ENCODE data around the gene TNNI2.

Gene TNNI2

DNA sequence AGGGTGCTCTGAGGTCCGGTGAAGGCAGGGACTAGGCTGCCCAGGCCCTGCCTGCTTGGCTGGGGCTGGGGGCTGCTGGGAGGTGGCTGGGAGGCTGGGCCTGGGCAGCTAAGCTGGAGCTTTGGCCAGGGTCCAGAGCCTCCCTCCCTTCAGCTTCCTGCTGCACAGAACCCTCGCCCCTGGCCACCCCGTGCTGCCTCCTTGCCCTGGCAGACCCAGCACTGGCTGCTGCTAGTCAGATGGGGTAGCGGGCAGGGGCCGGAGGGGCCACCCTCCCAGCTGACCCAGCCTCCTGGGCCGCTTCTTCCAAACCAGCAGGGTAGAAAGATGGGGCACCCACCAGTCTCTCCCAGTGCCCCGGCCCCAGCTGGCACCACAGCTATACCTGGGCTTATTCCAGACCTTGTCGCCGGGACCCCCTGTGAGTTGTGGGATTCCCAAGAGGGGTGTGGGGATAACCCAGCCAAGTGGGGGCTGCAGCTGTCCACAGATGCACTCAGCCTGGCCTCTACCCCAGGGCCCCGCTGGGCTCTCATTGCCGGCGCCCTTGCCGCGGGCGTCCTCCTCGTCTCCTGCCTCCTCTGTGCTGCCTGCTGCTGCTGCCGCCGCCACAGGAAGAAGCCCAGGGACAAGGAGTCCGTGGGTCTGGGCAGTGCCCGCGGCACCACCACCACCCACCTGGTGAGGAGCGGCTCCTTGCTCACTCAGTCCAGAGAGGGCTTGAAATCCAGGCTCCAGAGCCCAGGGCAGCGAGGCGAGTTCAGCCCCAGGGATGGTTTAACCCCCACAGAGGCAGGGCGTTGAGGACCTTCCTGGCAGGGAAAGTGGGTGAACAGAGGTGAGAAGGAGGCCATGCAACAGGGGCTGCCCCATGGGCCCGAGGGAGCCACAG is 3.8 kb upstream of the TNNI2 start, which contains the start of gene SYT8:
Gene SYT8, plus strand, starts transcription at position 212 of the 892 bp plus-strand sequence. Its CDS starts 116 bp downstream, at position 328.
- no peak for DNase-seq

DNA sequence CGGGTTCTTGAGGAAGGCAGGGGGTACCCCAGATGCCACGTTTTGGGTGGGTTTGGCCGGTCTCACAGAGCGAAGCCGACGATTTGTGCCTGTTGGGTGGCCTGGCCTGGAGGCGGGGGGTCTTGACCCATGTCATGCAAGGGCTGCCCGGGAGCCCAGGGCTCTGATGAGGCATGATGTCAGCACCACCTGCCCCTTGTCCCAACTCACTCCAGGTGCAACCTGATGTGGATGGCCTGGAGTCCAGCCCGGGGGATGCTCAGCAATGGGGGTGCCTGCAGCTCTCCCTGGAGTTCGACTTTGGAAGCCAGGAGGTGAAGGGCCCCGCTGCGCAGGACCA is 3.1 kb upstream of the TNNI2 start:
- DNase-seq = no peak

DNA sequence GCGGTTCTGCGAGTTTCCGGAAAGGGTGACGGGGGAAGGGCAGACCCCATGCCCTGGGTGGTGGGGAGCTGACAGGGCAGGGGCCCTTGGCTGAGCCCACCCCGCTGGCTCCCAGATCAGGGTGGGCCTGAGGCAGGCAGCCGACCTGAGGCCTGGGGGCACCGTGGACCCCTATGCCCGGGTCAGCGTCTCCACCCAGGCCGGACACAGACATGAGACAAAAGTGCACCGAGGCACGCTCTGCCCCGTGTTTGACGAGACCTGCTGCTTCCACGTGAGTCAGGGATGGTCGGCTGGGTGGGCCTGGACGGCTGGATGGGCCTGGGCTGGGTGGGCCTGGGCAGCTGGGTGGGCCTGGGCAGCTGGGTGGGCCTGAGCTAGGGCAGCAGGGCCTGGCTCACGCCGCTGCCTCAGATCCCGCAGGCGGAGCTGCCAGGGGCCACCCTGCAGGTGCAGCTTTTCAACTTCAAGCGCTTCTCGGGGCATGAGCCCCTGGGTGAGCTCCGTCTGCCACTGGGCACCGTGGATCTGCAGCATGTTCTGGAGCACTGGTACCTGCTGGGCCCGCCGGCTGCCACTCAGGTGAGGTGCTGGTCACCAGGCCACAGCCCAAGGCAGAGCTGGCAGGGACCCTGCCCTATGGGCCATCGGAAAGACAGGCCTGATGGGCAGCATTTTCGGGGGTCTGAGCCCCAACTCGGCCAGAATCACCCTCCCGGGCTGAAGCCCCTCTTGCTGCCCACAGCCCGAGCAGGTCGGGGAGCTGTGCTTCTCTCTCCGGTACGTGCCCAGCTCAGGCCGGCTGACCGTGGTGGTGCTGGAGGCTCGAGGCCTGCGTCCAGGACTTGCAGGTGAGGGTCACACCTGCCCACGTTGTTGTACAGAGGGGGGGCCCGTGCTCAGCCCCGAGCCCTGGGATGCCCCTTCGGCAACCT is 2.5 kb upstream of the TNNI2 start:
- DNase-seq = no peak

DNA sequence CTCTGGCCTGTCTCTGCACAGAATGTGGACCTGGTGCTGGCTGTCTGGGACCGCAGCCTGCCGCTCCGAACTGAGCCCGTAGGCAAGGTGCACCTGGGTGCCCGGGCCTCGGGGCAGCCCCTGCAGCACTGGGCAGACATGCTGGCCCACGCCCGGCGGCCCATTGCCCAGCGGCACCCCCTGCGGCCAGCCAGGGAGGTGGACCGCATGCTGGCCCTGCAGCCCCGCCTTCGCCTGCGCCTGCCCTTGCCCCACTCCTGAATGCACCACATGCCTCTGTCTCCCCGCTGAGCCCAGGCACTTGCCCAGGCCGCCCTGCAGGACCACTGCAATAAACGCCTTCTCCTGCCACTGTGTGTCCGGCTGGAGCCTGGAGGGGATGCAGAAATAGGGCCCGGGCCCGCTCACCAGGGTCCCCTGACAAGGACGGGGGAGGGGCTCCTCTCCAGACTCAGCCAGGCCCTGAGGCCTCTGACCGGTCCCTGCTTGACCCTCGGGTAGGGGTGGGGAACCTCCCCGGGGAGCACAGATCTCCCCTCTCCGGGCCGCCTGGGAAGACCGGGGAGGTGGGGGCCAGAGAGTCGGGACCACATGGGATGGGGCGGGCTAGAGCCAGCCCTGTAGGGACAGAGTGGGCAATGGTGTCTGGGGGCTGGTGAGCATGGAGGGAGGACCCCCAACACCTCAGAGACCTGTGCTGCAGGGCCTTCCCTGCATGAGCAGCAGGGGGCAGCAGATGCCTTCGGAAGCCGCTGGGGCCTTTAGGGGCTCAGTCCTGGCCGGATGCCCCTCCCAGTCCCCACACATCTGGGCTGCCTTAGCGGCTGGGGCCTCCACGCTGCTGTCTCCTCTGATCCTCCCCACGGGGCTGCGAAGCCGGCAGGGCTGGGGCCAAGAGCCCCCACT is 1.4 kb upstream of the TNNI2 start:
- no peak for DNase-seq

DNA sequence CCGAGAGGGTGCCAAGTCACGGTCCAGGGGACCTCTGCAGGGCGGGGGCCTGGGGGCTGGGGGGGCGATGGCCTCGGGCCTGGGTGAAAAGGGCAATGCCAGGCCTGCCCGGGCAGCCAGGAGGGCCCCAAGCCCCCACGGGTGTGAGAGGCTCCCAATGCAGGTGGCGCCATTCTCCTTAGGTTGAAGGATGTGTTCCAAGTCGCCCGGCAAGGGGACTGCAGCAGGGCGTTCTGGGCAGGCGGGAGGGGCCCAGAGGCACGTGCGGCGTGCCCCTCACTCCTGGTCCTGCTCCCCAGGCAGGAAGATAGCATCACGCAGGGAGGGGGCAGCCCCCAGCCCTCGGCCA is 730 bp upstream of the TNNI2 start:
- no peak for DNase-seq

DNA sequence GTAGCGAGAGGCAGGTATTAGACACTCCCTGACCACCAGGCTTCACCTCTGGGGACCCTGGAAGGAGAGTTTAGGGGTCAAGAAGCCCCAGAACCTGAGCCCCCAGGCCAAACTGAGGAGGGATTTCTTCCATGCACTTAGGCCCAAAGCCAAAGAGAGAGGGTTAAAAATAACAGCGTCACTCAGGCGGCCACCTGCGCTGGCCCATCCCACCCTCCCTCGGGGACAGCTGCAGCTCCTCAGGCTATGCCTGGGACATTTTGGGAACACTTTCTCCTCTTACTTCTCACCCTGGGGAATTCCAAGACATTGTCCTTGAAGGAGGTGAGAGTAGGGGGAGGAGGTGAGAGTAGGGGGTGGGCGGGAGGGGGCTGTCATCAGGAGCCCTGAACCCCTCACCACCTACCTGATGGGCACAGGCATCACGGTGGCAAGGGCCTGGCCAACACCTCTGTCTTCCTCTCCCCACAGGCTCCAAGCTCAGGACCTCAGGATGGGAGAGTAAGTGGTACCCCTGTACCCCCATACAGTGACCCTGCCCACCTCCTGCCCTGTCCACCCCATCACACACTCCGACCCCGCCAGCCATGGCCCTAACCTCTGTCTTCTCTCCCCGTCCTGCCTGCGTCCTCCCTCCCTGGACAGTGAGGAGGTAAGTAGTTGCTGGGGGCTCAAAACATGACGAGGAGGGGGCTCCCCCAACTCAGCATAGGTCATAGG is 583 bp downstream of the TNNI2 start:
- DNase-seq = no peak

DNA sequence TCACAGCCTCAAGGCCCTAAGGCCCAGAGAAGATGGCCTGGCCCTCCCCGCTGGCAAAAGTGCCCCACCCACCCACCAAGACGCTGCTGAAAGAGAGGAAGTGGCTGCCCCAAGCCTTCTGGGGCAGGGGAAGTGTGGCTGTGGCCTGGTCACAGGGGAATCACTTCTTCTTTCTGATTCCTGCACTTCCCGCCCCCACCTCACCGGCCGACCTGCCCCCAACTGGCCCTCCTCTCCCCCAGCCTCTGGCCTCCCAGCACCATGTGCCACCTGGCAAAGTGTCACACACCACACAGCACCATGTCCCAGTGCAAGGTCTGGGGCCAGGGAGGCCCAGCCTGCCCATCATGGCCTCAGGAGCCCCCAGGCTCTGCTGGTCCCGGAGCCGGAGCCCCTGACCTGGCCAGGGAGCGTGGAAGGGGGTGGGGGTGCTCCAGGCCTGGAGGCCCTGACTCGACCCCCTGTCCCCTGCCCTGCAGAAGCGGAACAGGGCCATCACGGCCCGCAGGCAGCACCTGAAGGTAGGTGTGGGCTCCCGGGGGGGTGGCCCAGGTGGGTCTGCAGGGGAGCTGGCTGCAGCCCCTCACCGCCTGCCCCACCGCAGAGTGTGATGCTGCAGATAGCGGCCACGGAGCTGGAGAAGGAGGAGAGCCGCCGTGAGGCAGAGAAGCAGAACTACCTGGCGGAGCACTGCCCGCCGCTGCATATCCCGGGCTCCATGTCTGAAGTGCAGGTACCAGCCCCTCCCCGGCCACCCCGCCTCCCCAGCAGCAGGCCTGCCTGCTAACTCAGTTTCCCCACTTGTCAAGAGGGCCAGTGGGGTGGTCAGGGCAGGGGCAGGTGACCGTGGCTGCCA is 1.4 kb downstream of the TNNI2 start:
- no peak for DNase-seq

DNA sequence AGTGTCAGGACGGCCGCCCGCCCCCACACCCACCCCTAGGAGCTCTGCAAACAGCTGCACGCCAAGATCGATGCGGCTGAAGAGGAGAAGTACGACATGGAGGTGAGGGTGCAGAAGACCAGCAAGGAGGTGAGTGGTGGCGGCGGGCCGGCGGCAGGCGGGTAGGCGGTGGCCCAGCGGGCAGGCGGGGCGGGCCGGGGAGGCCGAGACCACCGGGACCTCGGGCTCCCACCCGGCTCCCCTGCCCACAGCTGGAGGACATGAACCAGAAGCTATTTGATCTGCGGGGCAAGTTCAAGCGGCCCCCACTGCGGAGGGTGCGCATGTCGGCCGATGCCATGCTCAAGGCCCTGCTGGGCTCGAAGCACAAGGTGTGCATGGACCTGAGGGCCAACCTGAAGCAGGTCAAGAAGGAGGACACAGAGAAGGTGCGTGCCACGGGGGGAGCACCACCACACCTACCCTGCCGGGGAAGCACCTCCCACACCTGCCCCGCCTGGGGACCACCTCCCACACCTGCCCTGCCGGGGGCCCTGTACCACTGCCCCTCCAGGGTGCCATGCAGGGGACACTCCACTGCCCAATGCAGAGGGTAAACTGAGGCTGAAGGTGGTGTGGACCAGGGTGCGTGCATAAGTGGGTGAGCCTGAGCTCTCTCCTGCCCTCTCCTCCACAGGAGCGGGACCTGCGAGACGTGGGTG is 2.1 kb downstream of the TNNI2 start:
- no peak for DNase-seq

DNA sequence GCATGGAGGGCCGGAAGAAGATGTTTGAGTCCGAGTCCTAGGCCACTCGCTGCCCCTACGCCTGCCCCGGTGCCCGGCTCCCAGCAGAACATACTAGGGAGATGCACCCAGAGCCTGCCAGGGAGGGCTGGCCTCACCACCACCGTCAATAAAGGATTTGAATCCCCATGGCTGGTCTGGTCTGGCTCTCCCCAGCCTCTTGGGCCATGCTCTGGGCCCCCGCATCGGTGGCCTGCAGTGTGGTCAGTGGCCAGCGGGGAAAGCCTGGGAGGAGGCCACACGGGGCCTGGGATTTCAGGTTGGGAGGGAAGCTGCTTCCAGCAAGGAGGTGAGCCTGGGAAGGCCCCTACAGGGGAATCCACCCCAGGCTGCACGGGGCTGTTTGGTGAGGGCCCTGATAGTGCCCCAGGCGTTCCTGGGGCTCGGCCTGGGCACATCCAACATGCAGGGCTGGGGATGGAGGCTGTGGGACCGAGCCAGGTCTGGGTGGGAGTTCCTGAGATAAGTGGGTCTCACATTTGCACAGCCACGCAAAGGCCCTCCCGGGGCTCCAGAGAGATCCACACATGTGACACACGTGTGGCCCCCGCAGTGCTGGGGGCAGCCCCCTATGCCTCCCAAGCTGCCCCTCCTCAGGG is 2.8 kb downstream of the TNNI2 start:
- no peak for DNase-seq

DNA sequence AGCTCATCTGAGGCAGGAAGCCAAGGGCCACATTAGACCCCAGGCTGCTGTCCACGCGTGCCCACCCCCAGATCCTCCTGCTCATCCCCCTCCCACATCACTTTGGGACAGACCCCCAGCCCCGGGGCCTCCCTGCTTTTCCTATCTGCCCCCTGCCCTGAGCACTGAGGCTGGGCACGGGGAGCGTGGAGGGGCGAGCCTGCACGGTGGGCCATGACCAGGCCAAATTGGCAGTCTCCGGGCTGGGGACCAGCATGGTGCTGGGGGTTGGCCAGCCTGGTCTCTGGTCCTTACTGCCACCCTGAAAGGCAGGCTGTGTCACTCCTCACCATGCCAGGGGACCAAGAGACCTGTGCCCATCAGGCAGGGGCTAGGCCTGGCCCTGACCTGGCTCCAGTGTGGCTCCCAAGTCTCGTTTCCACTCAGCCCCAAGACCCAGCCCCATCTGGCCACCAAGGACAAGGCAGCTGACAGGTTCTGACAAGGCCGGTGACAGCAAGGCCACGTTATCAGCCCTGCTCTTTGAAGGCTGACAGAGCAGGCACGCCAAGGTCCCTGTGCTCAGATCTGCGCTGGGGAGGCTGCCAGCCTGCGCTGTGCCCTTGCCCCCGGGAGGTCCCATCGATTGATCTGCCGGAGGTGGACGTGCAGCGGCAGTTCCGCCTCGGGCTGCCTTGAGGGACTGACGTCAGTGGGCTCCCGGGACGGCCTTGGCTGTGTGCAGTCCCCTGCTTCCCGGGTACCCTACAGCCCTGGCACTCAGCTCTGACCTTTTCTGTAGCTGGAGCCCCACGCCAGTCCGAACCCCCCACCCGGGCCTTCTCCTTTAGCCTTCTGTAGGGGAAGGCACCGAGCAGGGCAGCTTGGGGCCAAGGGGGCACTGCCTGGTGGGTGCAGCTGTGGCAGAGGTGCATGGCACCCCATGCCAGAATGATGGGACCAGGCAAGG is 3.6 kb downstream of the TNNI2 start:
- no peak for DNase-seq

DNA sequence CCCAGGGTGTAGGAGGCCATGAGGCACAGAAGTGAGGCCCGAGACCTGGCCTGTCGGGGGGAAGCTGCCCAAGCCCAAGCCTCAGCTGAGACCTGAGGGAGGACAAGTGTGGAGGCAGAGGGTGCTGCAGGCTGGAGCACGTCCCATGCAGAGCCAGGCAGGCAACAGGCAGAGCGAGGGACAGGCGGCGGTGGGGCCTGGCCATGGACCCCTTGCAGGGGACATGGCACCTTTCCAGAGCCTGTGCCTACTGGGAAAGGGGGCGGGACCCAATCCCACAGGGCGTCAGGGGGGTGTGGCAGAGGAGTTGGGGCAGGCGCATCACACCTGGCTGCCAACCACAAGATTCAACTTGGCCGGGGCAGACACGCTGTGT is 4.3 kb downstream of the TNNI2 start:
- DNase-seq = no peak

DNA sequence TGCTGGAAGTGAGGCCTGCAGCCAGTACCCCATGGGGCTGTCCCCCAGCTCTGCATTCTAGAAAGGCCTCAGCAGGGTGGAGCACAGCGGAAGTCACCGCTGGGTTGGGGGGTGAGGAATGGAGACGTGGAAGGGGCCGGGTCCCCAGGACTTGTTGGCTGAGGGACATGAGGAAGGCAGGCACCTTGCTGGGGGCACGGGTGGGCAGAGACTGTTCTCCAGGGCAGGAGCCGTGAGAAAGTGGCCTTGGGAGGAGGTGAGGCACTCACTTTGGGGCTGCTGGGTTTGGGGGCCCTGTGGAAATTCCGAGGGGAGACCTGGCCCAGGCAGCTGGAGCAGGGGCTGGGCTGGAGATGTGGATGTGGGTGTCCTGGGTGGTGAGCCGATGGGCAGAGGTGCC is 5.0 kb downstream of the TNNI2 start:
- DNase-seq = no peak

DNA sequence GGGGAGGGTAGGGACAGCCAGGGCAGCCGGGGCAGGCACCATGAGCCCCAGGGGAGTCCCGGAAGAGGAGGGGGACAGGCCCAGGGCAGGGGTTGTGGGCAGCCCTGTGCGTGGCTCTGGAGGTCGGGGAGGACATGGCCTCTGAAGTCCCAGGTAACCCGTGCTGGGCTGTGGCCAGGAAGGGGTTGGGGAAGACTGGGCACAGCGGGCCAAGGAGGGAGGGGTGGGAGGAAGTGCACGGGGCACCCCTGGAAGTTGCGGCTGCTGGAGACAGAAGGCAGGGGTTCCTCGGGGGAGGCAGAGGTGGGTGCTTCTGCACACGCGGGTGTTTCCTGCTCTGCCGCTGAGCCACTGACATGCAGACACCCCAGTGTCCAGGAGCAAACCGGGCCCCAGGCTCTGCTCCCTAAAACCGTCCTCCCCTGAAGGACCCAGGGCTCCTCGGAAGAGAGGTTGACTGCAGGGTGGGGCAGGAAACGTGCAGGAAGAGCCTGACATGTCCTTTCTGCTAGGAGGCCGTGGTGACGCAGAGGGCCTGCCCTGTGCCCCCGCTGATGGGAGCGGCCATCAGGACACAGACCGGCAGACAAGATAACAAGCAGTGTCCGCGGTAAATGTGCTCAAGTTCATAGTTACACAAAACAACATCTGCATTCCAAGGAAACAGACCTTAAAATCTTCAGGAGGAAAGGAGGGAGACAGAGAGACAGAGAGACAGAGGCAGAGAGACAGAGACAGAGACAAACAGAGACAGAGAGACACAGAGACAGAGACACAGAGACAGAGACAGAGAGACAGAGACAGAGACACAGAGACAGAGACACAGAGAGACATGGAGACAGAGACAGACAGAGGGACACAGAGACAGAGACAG is 5.7 kb downstream of the TNNI2 start:
- DNase-seq = no peak

DNA sequence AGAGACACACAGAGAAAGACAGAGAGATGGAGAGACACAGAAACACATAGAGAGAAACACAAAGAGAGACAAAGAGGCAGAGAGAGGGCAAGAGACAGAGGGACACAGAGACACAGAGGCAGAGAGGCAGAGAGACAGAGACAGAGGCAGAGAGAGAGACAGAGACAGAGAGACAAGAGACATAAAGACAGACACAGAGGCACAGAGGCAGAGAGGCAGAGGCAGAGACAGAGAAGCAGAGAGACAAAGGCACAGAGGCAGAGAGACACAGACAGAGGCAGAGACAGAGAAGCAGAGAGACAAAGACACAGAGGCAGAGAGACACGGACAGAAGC is 6.3 kb downstream of the TNNI2 start:
- no peak for DNase-seq

DNA sequence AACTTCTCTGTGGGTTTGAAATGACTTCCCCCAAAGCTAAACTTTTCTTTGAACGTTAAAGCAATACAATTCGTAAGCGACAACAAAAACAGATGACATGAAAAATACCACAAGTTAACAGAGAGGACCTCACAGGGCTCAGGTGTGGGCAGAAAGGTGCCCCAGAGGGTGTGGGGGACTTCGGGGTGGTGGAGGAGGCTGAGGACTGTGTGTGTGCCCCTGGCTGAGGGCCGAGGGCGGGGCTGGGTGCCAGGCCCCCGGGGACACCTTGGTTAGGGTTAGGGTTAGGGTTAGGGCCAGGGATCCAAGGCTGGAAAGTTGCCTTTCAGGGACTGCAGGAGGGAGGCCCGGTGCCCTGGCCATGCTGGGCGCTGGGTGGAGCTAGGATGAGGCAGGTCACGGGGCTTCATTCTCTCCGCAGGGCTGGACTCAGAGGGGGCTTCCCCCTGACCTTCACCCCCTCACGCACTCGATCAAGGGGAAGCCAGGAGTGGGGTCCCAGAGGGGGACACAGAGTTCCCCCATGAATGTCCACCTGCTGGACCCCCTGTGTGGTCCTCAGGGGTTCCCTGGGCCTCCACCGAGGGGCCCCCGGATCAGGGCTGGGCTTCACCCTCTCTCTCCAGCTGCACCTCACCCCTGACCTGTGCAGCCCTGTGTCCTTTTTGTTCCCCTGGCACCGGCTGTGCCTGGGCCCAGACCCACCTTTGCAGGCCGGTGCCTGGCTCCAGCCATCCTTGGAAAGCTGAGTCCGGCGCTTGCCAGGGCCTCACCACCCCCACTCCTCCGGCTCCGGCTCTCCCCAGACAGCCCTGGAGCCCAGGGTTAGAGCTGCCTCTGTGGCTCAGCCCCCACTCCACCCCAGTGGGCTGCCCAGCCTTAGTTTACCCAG is 7.0 kb downstream of the TNNI2 start:
- no peak for DNase-seq

DNA sequence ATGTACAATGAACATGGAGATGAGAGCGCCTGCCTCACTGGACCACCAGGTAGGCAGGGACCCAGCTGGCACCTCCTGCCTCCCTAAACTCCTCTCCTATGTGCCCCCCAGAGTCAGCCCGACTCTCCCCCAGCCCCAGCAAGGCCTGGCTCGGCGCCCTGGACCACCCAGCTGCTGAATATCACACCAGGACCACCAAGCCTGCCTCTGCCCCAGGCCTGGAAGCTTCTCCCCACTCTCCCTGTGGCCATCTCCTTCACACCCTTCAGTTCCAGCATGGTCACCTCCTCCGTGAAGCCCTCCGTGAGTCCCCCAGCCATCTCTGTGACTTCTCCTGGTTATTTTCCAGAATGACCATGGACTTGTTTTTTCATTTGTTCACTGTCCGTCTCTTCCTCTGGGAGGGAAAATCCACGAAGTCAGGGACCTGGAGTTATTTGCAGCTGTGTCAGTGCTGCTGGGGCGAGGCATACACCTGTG is 7.7 kb downstream of the TNNI2 start:
- no peak for DNase-seq

All from NCI-H2171 (cell line).